GM12875 (cell line): ENCODE measurements around the gene TMEM123.

Experiments
- H3K4me3 ChIP-seq: one replicate; pipeline ENCODE4 v1.5.1; 2011; ENCODE audit warnings: low read depth, low read length, control low read depth
- TF ChIP-seq, protein P1 (sequence below): IDR thresholded peaks from 2 replicates; pipeline ENCODE4 v1.5.1; 2011; ENCODE audit warnings: low read depth, mild to moderate bottlenecking, control low read depth, inconsistent platforms, low read length, moderate library complexity, borderline replicate concordance; ENCODE audit not compliant: insufficient read depth

Gene TMEM123

DNA sequence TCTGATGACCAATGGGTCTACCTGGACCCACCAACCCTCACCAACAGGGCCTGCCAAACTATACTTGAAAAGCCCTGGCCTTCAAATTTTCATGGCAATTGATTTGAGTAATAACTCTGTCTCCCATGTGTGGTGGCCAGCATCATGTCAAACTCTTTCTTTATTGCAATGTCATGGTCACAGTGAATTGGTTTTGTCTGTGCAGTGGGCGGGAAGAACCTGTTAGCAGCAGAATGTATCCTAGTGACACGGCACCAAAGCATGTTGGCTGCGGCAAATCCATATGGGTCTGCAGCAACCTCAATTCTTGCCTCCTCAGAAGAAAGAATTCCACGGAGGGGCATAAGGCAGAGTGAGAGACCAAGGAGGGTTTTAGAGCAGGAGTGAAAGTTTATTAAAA lies 19.6 kb upstream of the TMEM123 start:
- H3K4me3 ChIP-seq = no peak overlapping the region
- TF ChIP-seq, protein P1, sequence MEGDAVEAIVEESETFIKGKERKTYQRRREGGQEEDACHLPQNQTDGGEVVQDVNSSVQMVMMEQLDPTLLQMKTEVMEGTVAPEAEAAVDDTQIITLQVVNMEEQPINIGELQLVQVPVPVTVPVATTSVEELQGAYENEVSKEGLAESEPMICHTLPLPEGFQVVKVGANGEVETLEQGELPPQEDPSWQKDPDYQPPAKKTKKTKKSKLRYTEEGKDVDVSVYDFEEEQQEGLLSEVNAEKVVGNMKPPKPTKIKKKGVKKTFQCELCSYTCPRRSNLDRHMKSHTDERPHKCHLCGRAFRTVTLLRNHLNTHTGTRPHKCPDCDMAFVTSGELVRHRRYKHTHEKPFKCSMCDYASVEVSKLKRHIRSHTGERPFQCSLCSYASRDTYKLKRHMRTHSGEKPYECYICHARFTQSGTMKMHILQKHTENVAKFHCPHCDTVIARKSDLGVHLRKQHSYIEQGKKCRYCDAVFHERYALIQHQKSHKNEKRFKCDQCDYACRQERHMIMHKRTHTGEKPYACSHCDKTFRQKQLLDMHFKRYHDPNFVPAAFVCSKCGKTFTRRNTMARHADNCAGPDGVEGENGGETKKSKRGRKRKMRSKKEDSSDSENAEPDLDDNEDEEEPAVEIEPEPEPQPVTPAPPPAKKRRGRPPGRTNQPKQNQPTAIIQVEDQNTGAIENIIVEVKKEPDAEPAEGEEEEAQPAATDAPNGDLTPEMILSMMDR = no peak

DNA sequence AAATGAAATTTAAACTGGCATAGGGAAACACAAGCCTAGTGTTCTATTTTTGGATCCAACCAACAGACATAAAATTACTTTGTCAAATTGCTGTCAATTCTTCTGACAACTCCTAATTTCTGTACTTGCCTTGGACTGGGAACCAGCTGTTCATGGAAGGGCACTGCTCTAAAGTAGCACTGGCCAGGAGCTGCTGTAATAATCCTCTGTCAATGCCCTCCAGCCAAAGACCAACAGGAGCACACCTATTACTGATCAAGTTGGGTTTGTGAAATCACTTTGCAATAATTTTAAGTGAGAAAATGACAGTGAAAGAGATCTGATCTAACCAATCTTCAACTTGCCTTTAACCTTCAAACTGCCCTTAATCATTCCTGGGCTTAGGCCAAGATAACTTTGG lies 18.9 kb upstream of the TMEM123 start:
- TF ChIP-seq, protein P1 = no peak
- no peak overlapping the region for H3K4me3 ChIP-seq

DNA sequence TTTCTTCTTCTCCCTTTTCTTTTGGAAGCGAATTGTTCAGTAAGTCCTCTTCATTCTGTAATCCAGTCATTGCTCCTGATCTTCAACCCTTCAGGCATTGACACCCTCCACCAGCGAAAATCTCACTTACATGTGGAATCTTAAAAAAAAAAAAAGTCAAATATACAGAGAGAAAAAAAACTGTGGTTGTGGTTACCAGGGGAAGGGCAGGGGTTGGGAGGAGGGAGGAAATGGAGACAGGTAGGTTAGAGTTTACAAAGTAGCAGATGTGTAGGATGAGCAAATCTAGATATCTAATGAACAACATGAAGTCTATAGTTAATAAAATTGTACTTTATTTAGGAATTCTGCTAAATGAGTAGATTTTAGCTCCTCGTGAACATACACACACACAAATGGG lies 17.7 kb upstream of the TMEM123 start:
- no peak overlapping the region for H3K4me3 ChIP-seq
- TF ChIP-seq, protein P1 = no peak

DNA sequence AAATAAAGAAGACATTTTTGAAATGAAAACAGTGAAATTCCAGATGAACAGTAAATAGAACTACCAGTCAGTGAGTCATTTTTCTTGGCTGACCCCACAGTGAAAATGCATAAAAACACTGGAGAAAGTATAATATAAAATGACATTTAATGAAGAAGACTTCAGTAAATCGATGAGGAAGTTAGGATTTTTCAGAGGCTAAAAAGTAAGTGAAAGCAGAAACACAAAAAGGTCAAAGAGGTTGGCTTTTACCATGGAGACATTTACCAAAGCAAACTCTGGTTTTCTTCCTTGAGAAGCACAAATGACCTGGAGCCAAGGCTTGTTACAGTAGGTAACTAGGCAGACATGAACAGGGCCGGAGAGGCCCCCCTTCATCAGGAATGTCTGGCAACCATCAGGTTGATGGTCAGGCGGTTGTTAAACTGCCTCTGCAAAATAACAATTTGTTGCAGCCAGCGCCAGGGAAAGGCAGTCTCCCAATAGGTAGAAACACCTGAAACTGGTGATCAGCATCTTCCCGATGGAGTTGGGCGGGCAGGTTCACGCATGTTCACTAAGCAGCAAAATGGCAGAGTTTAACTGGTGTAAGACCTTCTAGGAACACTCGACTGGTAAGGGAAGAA lies 16.7 kb upstream of the TMEM123 start:
- no peak overlapping the region for H3K4me3 ChIP-seq
- TF ChIP-seq, protein P1 = no peak

DNA sequence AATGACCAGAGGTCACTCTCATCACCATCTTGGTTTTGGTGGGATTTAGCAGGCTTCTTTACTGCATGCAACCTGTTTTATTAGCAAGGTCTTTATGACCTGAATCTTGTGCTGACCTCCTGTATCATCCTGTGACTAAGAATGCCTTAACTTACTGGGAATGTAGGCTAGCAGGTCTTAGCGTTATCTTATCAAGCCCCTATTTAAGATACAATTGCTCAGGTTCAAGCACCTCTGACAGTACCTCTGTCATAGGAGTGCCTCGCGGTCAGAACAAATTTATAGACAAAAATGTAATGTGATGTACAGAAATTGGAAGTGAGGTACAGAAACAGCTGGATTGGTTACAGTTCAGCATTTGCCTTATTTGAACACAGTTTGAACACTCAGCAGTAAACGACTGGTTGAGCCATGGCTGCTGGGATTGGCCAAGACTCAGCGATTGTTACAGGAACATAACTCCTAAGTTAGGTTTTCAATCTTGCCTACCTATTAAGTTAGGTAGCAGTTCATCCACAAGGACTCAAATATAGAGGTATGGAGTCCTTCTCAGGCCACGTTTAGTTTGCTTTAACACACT lies 16.1 kb upstream of the TMEM123 start:
- no peak overlapping the region for H3K4me3 ChIP-seq
- TF ChIP-seq, protein P1 = no peak

DNA sequence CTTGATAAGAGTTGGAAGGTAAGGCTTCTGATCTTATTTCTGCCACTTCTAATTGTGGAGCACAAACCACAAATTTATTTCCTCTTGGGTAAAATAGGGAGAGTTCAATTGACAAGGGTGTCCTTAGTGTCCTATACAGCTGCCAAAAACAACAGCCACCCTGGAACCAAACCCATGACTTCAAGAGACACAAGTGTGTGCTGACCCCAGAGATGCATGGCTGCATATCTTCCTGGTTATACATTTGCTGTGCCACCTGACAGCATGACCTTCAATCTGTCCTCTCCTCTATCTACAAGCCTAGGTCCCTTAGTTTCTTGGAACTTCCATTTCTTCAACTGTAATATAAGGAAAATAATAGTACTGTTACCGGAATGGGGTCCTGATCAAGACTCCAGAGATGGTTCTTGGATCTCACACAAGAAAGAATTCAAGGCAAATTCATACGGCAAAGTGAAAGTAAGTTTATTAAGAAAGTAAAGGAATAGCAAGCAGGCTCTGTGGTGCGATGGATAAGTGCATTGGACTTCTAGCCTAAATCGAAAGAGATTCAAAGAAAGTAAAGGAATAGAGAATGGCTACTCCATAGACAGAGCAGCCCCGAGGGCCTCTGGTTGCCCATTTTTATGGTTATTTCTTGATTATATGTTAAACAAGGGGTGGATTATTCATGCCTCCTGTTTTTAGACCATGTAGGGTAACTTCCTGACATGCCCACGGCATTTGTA lies 15.5 kb upstream of the TMEM123 start:
- no peak overlapping the region for H3K4me3 ChIP-seq
- TF ChIP-seq, protein P1 = no peak

DNA sequence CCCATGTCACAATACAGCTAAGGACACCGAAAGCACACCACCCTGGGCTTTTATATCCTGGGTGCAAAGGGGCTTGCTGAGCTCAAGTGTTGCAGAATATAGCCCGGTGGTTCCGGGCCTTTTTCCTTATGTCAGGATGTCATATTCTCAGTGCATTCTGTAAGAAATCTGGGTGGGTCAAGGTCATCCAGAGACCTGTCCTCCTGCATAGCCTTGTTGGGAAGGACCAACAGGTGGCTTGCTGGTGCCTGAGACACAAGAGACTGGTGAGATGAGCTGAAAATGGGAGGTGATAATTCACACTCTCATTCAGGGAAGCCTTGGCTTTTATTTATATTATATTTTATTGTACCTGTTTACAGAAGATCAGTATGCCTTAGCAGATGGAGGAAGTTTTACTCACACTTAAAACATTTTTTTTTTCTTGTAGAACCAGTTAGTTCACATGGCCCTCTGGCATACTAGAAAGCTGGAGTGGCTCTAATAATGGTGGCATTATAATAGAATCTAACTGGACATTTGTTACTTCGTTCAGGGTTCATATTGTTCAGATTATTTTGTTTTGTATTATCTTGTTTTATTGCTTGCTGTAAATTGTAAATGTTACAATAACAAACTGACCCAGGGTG lies 14.6 kb upstream of the TMEM123 start:
- H3K4me3 ChIP-seq = no peak overlapping the region
- TF ChIP-seq, protein P1 = no peak
